Omental fat pad (tissue), 4 donors: ENCODE data around the gene RASSF5. TPM values are rescaled to one million over a fixed set of nuclear protein-coding genes. Genes with fewer than 3 reads are reported as not detected.

Experiments used
- ATAC-seq: fragments of 150-250 bp; one replicate; pipeline ENCODE4 v1.9.1; 2016; ENCODE audit warnings: mild to moderate bottlenecking, moderate library complexity; ENCODE audit not compliant: low FRiP score
- DNase-seq: peaks from one replicate; pipeline ENCODE4 v3.0.0-alpha.2; 2019; ENCODE audit warnings: low spot score
- CTCF ChIP-seq, 3 donors: fragments of 450-650 bp; IDR thresholded peaks; one replicate each; pipeline ENCODE4 v1.5.1; 2016 to 2017; ENCODE audit warnings: antibody characterized with exemption in 3 of 3, mild to moderate bottlenecking in 3 of 3, moderate library complexity in 2 of 3
- total RNA-seq, 4 donors: library from RNA; depleted of rRNA; stranded (reverse); fragments of >200 nt; gene quantifications; one replicate each; pipeline ENCODE4 v1.1.0, GENCODE V29; 2016

Gene RASSF5
- total RNA-seq: 10 to 100 TPM in 3 of 4 donors, 1 to 10 TPM in 1; 9.7 to 16.1 (median 10.8) TPM

- no peak for TF ChIP-seq CTCF (IDR thresholded peaks at IDR 0.05)
- ATAC-seq: peak; percentile 48
- DNase-seq: peak; percentile 70
These were observed at the start of gene RASSF5 for GRCh38 chr1:206507284-206508129. TSS of gene RASSF5 (plus strand) at chr1:206507531. CDS start at chr1:206507603, 72 bp downstream.

- DNase-seq: no peak
- TF ChIP-seq CTCF (IDR thresholded peaks at IDR 0.05): no peak
- ATAC-seq: no peak
These were observed 47.6 kb upstream of the RASSF5 start for GRCh38 chr1:206459703-206460102.

GRCh38 chr1:206460836-206461426, 46.4 kb upstream of the RASSF5 start:
- DNase-seq (no peak), ATAC-seq (no peak)
- no peak for TF ChIP-seq CTCF (IDR thresholded peaks at IDR 0.05)

- DNase-seq: peak; percentile 81
- TF ChIP-seq CTCF (IDR thresholded peaks at IDR 0.05): peak in 2 of 3 donors; percentile 53 to 86
These were observed 45.5 kb upstream of the RASSF5 start for GRCh38 chr1:206461602-206462455.

GRCh38 chr1:206463137-206463536, 44.2 kb upstream of the RASSF5 start:
- DNase-seq (no peak), ATAC-seq (no peak)
- no peak for TF ChIP-seq CTCF (IDR thresholded peaks at IDR 0.05)

More at GRCh38 chr1:206461602-206462455, 45.5 kb upstream of the RASSF5 start:
- ATAC-seq: peak; percentile 37

- no peak for TF ChIP-seq CTCF (IDR thresholded peaks at IDR 0.05)
- DNase-seq (no peak), ATAC-seq (no peak)
These were observed 43.4 kb upstream of the RASSF5 start for GRCh38 chr1:206463911-206464310.
